Measurements from ENCODE around the gene PGGHG. TPM values are rescaled to one million over a fixed set of nuclear protein-coding genes. Genes with fewer than 3 reads are reported as not detected.

Gene PGGHG
- total RNA-seq, 1 donor from 2014 or later: 20.5 TPM

DNA sequence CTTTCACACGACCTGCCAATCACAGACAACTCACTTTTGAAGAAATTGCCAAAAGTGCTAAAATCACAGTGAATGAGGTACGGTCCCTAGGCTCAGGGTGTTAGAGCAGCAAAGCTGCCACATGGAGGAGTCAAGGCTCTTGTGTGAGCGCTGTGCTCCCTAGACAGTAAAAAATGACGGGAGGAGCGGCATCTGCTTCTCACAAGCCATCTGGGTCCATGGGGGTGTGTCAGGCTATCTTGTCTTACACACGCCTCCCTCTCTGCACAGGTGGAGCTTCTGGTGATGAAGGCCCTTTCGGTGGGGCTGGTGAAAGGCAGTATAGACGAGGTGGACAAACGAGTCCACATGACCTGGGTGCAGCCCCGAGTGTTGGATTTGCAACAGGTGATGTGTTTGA is 37.4 kb upstream of the PGGHG start:
- no peaks in the 10 kb centered on the region for H3K36me3 ChIP-seq
- no peaks in the 10 kb centered on the region for H3K4me1 Mint-ChIP-seq
- H3K9me3 Mint-ChIP-seq: no peaks in the 10 kb centered on the region
- TF ChIP-seq EZH2 (IDR thresholded peaks at IDR 0.05): no peak
- TF ChIP-seq, protein P1, sequence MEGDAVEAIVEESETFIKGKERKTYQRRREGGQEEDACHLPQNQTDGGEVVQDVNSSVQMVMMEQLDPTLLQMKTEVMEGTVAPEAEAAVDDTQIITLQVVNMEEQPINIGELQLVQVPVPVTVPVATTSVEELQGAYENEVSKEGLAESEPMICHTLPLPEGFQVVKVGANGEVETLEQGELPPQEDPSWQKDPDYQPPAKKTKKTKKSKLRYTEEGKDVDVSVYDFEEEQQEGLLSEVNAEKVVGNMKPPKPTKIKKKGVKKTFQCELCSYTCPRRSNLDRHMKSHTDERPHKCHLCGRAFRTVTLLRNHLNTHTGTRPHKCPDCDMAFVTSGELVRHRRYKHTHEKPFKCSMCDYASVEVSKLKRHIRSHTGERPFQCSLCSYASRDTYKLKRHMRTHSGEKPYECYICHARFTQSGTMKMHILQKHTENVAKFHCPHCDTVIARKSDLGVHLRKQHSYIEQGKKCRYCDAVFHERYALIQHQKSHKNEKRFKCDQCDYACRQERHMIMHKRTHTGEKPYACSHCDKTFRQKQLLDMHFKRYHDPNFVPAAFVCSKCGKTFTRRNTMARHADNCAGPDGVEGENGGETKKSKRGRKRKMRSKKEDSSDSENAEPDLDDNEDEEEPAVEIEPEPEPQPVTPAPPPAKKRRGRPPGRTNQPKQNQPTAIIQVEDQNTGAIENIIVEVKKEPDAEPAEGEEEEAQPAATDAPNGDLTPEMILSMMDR (IDR thresholded peaks at IDR 0.05): no peak
- TF ChIP-seq EZH2phosphoT487 (IDR thresholded peaks at IDR 0.05): no peak
- no peak for DNase-seq (ENCODE audit: low spot score)
- H2AFZ ChIP-seq (replicated peaks): no peak overlapping the region
- H3K27ac ChIP-seq: no peak overlapping the region
- no peak overlapping the region for H3K27ac Mint-ChIP-seq
- H3K79me2 ChIP-seq (ENCODE audit: low read depth): no peaks in the 10 kb centered on the region
- no peaks in the 10 kb centered on the region for H4K20me1 ChIP-seq (ENCODE audit: low read depth)
- peaks cover 36% of the 10 kb centered on the region for H3K36me3 Mint-ChIP-seq
- no peaks in the 10 kb centered on the region for H3K27me3 ChIP-seq
- peaks cover 10% of the 10 kb centered on the region for H3F3A ChIP-seq (ENCODE audit: low read depth)
- no peaks in the 10 kb centered on the region for H3K4me1 ChIP-seq
- no peak overlapping the region for H3K4me3 ChIP-seq
- H3K4me2 ChIP-seq: no peak overlapping the region
- no peaks in the 10 kb centered on the region for H3K9me3 ChIP-seq (ENCODE audit: low read depth)
- H3K27me3 Mint-ChIP-seq (ENCODE audit: insufficient read depth, low read depth): peaks cover 7% of the 10 kb centered on the region
- no peak overlapping the region for H3K4me3 Mint-ChIP-seq
- H3K9ac ChIP-seq: no peak overlapping the region

DNA sequence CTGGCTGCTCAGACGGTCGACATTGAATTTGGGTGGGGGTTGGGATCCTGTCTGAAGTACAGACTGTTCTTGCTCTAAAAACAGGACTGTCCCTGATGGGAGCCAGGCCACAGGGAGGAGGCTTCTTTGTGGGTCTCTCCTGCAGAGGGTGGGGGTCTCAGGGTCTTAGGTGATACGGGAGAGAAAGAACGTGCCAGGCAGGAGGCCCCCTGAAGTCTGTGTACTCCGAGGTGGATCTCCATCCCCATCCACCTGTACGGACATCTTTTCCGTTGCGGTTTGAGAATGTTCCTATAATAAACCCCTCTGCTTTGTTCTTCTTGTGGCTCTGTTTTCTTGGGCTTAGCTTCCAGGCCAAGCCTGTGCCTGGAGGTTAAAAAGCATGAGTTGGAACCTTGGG is 36.3 kb upstream of the PGGHG start:
- H3K4me2 ChIP-seq: no peak overlapping the region
- no peak overlapping the region for H3K27ac ChIP-seq
- Mint-ChIP-seq H3K36me3 (peaks cover 30% of the 10 kb centered on the region), H3K27ac (no peak overlapping the region), H3K27me3 (ENCODE audit: insufficient read depth, low read depth) (peaks cover 7% of the 10 kb centered on the region), H3K4me3 (no peak overlapping the region), H3K4me1 (no peaks in the 10 kb centered on the region), H3K9me3 (no peaks in the 10 kb centered on the region)
- TF ChIP-seq, protein P1 (IDR thresholded peaks at IDR 0.05): no peak
- no peak for TF ChIP-seq EZH2phosphoT487 (IDR thresholded peaks at IDR 0.05)
- no peak for TF ChIP-seq EZH2 (IDR thresholded peaks at IDR 0.05)
- no peak for DNase-seq (ENCODE audit: low spot score)
- H3K36me3 ChIP-seq: no peaks in the 10 kb centered on the region
- H3K9ac ChIP-seq: no peak overlapping the region
- H3F3A ChIP-seq (ENCODE audit: low read depth): peaks cover 10% of the 10 kb centered on the region
- H4K20me1 ChIP-seq (ENCODE audit: low read depth): no peaks in the 10 kb centered on the region
- no peaks in the 10 kb centered on the region for H3K9me3 ChIP-seq (ENCODE audit: low read depth)
- H2AFZ ChIP-seq (replicated peaks): no peak overlapping the region
- H3K79me2 ChIP-seq (ENCODE audit: low read depth): no peaks in the 10 kb centered on the region
- H3K4me3 ChIP-seq: no peak overlapping the region
- H3K4me1 ChIP-seq: no peaks in the 10 kb centered on the region
- H3K27me3 ChIP-seq: no peaks in the 10 kb centered on the region

DNA sequence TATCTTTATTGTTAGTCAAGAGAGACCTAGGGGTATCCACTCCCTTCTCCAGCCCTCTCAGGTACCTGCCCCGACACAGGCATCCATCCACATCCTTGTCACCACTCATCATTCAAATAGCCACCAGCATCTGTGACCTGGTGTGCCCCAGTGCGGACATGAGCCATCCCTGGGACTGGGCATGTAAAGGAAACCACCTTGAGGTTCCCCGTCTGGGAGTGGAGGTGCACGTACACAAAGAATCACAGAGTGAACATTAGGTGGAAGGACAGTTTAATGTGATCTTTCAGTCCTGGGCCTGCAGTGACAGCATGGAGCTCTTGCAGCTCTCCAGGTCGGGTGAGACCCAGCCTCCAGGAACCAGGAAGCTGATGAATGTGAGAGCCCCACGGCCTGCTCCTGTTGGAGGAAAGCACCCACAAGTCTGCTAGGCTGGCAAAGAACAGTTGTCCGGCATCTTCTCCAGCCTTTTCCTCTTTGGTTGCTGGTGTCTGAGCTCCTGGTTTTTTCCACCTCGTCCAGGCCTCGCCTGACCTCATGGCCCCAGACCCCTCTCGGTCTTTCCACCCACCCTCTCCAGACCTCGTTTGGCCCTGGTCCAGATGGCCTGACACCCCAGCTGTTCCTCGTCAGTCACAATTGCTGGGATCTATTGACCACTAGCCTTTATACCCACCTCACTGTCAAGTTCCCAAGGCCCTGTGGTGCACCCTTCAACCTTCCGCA is 35.6 kb upstream of the PGGHG start:
- no peak overlapping the region for H3K27ac Mint-ChIP-seq
- DNase-seq (ENCODE audit: low spot score): no peak
- no peaks in the 10 kb centered on the region for H3K36me3 ChIP-seq

More for the DNA sequence above, 35.6 kb upstream of the PGGHG start:
- no peaks in the 10 kb centered on the region for H3K4me1 ChIP-seq
- no peak overlapping the region for H3K4me2 ChIP-seq
- peaks cover 10% of the 10 kb centered on the region for H3F3A ChIP-seq (ENCODE audit: low read depth)
- Mint-ChIP-seq H3K36me3 (peaks cover 26% of the 10 kb centered on the region), H3K4me1 (no peaks in the 10 kb centered on the region), H3K27me3 (ENCODE audit: insufficient read depth, low read depth) (peaks cover 12% of the 10 kb centered on the region), H3K4me3 (no peak overlapping the region), H3K9me3 (peaks cover 3% of the 10 kb centered on the region)
- no peaks in the 10 kb centered on the region for H4K20me1 ChIP-seq (ENCODE audit: low read depth)
- TF ChIP-seq, protein P1 (IDR thresholded peaks at IDR 0.05): no peak
- TF ChIP-seq EZH2phosphoT487 (IDR thresholded peaks at IDR 0.05) (no peak), EZH2 (IDR thresholded peaks at IDR 0.05) (no peak)
- no peaks in the 10 kb centered on the region for H3K27me3 ChIP-seq
- H3K79me2 ChIP-seq (ENCODE audit: low read depth): no peaks in the 10 kb centered on the region
- H3K9ac ChIP-seq: no peak overlapping the region
- no peaks in the 10 kb centered on the region for H3K9me3 ChIP-seq (ENCODE audit: low read depth)
- H2AFZ ChIP-seq (replicated peaks): no peak overlapping the region
- H3K27ac ChIP-seq: no peak overlapping the region
- no peak overlapping the region for H3K4me3 ChIP-seq
